Measurements from ENCODE around the gene ZNRF3.

- TF ChIP-seq CTCF (IDR thresholded peaks at IDR 0.05) (no peak), POLR2A (IDR thresholded peaks at IDR 0.05) (no peak)
Measured at GRCh38 chr22:28978158-28978557, 94.8 kb downstream of the ZNRF3 start.
